NCI-H2196 (cell line): Measurements from ENCODE around the gene CDC23.
"Not testable (repeated sequence)": the region's sequence is repeated elsewhere in the genome, so short reads cannot be mapped to it uniquely, and the experiment has no call there.

Experiments used
- DNase-seq: peaks from one replicate; lab custom pipeline; 2025; ENCODE audit not compliant: unreplicated experiment; lab: John Stamatoyannopoulos, UW

CDC23 gene

DNA sequence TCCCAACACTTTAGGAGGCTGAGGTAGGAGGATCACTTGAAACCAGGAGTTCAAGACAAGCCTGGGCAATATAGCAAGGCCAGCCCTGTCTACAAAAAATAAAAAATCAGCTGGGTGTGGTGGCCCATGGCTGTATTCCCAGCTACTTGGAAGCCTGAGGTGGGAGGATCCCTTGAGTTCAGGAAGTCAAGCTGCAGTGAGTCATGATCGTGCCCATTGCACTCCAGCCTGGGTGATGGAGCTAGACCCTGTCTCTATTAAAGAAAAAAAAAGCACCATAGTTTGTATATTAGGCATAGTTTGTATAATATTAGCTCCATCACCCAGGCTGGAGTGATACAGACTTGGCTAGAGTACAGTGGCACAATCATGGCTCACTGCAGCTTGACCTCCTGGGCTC is 64.3 kb downstream of the CDC23 start:
- DNase-seq: no peak

DNA sequence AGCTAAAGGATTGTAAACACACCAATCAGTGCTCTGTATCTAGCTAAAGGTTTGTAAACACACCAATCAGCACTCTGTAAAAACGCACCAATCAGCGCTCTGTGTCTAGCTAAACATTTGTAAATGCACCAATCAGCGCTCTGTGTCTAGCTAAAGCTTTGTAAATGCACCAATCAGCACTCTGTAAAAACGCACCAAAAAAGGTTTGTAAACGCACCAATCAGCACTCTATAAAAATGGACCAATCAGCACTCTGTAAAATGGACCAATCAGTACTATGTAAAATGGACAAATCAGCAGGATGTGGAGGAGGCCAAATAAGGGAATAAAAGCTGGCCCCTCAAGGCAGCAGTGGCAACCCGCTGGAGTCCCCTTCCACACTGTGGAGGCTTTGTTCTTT is 69.5 kb downstream of the CDC23 start:
- DNase-seq: not testable (repeated sequence)

DNA sequence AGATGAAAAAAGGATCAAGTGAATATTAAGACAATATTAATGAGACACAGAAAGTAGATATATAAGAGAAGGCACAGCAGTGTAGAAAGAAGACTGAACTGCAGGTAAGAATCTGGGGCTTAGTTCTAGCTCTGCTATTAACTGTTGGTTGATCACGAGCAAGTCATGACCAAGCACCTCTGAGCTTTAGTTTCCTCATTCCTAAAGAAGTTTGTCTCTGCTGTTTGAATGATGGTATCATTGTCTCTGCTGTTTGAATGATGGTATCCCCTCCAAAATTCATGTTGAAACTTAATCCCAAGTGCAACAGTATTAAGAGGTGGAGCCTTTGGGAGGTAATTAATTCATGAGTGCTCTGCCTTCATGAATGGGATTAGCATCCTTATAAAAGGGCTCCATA is 71.4 kb downstream of the CDC23 start:
- no peak for DNase-seq

DNA sequence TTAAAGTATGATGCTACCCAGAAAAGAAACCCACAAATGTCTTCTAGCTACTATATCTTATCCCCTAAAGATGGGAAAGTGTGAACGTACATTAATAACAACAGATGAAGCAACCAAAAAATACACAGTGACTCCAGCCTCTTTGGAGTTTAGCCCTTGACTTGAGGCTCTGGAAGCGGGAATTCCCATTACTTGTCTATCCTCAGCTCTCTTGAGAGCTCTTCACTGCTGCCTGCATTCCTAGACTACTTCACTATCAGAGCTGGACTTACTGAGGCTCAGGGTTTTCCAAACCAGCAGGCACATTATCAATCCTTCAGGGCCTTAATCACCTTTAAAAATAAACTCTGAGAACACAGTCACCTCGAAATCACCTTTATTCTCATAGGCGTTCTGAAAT is 72.9 kb downstream of the CDC23 start:
- DNase-seq: no peak

DNA sequence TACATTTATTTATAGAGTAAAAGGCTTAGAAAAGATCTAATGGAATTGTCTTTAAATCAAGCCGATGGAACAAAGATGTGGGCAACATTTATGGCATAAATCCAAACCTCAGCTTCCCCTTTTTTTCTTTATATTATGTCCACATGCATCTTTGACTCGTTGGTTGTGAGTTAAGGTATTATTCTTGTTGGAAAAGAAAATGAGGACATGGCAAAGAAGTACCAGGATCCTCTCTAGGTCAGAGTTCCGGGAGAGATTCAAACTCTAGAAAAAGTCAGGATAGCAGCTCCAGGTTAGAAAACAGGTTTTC is 73.4 kb downstream of the CDC23 start:
- no peak for DNase-seq

DNA sequence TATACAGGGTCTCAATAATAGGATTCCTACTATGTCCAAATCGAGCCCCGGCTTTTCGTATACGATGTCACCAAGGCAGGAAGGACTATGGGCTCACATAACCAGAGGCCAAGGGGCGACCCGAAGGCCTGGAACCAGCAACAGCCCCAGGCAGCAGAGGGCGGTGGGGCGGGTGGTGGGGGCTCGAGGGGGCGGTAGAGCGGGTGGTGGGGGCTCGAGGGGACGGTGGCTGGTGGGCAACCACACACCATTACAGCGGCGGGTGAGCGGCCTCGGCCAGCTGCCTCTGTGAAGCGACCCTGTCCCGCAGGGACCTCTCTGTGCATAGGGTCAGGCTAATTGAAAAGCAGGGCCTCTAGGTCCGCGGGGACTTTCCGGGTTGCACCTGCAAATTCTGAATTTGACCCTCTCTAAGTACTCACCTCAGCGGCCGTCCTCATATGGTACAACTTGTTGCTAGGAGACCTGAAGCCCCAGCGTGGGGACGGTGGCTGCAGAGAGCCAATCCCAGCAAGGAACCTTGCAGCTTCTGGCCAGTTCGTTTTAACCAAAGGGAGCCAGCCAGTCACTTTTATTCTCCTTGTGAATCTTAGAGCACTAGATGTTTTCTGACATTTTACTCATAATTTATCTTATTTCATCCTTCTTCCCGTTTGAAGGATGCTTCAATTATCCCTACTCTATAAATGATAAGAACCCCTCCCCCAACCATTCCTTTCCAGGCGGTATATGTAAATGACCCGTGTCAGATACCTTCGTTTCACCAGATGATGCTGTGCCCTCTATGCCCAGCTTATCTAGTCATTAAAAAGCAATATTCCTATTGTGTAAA is 74.0 kb downstream of the CDC23 start, which contains the start of gene NME5:
NME5 (minus strand) TSS at position 480 of the 832 bp plus-strand sequence. CDS start 648 bp downstream, outside the sequence.
- DNase-seq: peak; percentile 77
